CD1c-positive myeloid dendritic cell (primary cell): ENCODE results near the gene LCN12.
A peak's percentile ranks its signal among the peaks of the same experiment; 100 is the strongest.
"Not testable (repeated sequence)": the region's sequence is repeated elsewhere in the genome, so short reads cannot be mapped to it uniquely, and the experiment has no call there.

Source experiments
- DNase-seq: peaks from one replicate; pipeline ENCODE4 v3.0.0-alpha.2; 2016; ENCODE audit errors: extremely low spot score

LCN12 gene

DNA sequence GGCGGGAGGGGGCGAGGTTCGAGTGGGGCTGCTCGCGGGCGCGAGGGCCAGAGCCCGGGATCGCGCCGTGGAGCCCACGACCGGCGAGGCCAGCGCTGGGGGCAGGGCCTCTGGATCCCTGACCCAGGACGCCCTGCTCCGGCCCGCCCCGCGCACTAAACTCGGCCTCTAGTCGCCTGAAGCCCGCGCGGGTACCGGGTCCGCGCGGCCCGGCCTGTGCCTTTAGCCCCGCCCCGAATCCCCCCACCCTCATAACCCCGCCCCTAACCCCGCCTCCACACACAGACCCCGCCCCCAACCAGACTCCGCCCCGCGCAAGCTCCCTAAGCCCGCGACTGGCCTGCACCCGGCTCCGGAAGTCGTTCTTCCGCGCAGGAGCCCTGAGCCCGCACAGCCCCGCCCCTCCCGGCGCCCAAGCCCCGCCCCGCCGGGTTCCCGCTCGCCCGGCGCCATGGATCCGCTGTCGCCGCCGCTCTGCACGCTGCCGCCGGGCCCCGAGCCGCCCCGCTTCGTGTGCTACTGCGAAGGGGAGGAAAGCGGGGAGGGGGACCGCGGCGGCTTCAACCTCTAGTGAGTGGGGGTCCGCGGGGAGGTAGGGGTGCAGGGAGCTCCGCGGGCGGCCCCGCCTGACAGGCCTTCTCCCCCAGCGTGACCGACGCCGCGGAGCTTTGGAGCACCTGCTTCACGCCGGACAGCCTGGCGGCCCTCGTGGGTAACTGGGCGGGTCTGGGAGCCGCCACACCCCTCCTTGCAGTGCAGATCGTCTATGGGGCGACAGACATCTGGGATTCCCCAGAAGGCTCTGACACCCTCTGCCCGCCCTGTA lies 40.1 kb downstream of the LCN12 start, which contains the start of gene PAXX:
TSS of gene PAXX (plus strand) at position 430 of the 826 bp plus-strand sequence. CDS start at position 452, 22 bp downstream.
- peak; percentile 95 for DNase-seq

DNA sequence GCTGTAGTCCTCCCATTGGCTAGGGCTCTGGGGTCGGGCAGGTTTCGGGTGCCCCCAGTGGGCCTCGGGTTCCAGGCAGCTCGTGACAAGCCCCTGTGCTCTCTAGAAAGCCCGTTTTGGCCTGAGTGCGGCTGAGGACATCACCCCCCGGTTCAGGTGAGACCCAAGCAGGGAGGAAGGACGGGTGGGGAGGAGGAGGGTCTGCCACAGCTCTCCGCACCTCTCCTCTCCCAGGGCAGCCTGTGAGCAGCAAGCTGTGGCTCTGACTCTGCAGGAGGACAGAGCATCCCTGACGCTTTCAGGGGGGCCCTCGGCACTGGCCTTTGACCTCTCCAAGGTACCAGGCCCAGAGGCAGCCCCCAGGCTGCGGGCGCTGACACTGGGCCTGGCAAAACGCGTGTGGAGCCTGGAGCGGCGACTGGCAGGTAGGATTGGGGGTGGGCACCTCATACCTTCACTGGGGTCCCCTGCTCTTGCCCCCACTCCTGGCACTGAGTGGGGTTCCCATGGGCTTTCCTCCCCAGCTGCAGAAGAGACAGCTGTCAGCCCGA lies 40.8 kb downstream of the LCN12 start:
- no peak for DNase-seq

DNA sequence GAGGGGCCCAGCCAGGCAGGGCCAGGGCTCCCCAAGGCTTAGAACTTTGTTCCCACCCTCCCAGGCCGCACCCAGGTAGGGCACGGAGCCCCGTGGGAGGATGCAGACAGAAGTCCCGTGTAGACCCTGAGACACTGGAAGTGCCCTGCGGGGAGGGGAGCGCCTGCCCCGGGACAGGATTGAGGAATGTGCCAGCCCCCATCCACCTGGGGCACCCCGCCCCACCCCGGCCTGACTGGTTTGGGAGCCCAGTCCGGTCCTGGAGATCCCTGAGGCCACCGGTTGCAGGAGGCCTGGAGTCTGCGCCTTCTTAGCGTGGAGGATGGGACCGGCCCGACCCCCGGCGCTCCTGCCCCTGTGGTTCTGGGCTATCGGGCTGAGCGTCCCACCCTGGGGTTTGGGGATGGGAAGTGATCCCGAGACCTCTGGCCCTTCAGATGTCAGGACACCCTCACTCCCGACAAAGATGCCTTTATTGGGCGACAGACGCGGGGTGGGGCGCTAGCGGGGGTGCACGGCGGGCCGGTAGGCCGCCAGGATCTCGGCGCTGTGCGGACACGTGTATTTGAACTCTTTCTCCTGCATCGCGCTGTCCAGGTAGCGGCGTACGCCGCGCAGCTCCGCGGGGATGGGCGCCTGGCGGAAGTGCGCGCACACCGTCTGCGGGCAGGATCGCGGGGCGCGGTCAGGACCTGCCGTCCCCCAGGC lies 42.3 kb downstream of the LCN12 start:
- no peak for DNase-seq

DNA sequence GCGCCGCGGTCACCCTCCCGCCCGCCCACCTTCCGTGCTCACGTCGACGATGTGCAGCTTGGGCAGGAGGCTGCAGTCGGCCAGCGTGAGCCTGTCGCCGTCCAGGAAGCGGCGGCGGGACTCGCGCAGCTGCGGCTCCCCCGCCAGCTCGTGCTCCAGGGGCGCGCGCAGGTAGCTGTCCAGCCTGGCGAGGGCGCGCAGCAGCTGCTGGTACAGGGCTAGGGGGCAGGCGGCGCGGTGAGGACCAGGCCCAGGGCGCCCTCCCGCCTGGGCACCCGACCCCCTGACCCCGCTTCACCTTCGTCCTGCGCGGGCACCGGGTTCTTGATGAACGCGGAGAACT lies 42.8 kb downstream of the LCN12 start:
- DNase-seq, result no peak

DNA sequence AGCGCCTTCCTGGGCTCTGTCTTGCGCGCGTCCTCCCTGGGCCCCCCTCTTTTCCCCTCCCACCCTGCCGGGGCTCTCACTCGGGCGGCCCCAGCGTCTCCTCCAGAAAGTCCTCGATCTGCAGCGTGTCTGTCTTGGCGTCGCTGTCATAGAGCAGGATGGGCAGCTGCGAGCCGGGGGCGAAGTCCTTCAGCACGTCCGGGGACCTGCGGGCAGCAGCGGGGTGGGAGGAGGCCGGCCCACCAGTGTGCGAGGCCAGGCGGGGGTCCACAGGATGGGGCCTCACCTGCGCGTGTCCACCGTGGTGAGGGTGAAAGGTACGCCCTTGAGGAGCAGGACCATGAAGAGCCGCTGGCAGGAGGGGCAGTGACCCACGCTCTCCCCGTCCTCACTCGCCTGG lies 43.3 kb downstream of the LCN12 start:
- DNase-seq, result no peak

DNA sequence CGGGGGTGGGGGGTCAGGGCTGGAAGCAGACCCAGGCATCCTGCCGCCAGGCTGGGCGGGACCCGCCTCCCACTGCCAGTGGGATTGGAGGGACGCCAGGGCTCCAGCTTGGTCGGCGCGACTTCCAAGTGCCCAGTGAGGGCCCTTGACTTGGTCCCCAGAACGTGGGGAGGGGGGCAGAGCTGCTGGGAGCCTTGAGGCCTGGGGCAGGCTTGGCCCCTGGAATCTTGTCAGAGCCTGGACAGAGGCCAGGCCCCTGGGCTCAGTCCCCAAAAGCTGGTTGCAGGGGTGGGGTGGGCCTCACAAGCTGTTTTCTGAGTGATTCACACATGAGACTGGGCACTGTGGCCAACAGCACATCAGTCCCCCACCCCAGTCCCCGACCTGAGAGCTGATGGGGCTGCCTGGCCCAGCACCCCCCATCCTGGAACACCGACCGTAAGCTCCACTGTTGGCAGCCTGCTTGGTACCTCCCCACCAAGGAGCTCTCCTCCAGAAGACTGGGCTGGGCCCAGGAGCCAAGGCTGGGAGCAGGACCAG lies 43.8 kb downstream of the LCN12 start:
- no peak for DNase-seq

DNA sequence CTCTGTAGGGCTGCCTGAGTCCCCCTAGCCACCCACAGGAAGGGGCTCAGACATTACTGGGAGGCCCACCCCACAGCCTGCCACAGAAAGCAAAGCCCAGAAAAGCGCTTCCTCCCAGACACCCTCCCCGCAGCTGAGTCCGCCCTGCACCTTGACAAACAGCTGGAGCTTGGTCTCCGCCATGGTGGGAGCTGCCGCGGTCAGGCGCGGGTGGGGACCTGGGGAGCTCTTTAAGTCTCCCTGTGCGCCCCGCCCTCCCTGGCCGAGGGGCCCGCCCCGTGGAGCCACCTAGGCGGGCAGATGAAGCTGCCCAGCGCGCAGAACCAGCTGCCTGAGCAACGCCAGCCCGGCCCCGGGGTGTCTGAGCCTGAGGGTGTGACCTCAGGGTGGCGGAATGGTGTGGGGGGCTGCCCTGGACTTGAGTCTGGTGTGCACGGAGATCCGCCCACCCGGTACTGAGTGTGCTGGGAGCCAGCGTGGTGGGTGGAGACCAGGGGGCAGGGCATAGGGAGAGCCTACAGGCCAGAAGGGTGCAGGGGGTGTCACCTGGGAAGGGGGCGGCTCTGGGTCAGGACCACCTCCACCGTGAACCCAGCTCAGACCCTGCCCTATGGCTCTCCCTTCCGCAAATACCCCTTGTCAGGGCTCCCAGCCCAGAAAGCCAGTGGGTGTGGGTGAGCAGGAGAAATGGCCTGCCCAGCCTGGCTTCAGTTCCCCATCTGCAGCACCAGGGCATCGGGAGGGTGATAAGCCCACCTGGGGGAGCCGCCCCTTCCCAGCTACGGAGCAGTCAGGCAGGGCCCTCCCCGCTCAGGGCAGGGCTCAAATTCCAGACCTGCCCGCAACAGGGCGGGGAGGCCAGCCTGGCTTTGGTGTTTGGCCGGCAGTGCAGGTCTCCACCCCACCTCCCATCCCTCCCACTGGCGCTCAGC lies 44.6 kb downstream of the LCN12 start, which contains the start of gene CLIC3:
TSS of gene CLIC3 (minus strand) at position 208 of the 932 bp plus-strand sequence. CDS start at position 183, 25 bp downstream.
- peak; percentile 56 for DNase-seq

DNA sequence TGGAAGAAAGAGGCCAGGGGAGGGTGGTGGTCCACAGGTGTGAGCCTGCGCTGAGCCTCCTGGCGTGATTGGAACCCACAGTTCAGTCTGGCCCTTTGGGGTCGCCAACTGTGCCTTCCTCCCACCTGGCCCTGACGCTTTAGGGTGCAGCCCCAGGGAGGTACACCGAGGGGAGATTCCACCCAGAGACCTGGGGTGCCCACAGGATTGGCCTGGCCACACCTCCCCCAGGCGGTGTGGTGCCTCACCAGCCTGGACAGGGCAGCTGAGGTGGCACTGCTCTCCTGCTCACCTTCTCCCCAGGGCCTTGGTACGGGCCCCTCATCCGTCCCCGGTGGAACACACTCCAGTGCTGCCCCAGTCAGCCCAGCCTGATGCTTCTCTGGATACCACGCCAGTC lies 45.3 kb downstream of the LCN12 start:
- no peak for DNase-seq

DNA sequence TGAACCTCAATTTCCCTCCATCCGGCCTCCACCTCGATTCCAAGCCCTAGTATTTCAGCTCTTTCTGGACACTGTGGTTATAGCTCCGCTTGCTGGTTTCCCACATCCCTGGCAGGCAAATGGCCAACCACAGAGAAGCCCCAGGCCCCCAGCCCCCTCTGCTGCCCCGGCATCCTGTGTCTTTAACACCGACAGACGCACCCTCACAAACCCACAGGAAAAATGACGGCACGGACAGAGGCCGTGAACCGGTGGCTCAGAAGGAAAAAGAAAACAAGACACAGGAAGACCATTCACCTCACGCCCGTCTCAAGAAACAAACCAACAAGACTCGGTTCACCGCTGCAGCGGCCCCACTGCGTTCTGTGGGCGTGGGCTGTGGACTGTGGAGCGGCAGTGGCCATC lies 45.8 kb downstream of the LCN12 start:
- DNase-seq, result no peak

DNA sequence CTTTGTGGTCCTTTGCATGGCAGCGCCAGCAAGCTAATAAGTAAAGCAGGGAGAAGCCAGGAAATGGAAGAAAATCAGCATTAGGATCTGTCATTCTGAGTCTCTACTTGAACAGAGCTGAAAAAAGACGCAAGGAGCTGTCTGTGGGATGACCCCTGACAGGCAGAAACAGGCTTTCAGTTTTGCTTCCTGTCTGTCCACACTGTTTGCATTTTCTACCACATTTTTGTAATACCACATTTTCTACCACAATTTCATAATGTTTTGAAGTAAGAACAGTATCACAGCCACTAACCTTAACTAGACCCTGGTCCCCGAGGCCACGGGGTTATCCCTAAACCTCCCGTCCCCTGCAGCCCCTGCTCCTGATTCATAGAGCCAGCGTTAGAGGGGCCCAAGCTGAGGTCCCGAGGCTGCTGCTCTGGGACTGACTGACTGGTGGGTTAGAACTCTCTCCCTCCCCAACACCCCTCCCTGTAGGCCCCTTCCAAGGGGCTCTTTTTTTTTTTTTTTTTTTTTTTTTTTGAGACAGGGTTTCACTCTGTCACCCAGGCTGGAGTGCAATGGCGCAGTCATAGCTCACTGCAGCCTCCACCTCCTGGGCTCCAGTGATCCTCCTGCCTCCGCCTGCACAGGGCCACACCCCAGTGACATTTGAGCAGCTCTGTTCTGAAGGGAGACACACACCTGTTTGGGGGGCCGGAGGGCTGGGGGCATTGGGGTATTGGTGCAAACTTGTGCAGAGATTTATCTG lies 48.3 kb downstream of the LCN12 start:
- DNase-seq, result peak; percentile 72

DNA sequence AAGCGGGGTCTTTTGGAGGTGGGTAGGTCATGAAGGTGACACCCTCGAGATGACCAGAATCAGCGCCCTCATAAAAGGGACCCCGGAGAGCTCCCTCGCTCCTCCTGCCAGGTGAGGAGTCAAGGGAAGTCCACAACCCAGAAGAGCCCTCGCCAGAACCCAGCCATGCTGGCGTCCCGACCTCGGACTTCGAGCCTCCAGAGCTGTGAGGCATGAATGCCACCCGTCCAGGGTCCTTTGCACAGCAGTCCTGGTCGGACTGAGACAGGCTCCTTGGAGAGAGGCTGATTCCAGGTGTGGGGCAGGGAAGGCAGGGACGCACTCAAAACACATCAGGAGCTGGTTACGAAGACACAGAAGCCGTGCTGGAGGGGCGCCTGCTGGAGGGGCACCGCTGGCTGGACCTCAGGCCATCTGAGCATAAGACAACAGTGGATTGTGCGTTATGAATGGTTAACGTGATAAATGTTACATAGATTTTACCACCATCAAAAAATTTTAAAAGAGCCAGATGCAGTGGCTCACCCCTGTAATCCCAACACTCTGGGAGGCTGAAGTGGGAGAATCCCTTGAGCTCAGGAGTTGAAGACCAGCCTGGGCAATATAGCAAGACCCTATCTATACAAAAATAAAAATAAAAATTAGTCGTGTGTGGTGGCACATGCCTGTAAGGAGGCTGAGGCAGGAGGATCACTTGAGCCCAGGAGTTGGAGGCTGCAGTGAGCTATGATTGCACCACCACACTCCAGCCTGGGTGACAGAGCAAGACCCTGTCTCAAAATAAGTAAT lies 50.0 kb downstream of the LCN12 start:
- no peak for DNase-seq

DNA sequence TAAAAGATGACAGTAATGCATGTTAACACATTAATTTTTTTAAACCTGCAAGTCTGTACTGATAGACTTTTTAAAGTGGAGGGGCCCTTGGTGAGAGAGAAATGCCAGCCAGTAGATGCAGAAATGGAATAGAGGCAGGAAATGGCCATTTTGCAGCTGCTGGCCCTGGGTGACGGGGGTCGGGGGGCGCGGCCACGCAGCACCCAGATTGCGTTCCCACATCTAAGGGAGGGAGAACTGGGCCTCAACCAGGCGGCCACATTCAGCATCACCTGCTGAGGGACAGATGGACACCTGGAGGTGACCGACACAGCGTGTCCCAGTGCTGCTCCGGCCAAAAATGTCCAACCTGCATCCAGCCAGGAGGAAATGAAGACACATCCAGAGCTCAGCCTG lies 50.6 kb downstream of the LCN12 start:
- no peak for DNase-seq

DNA sequence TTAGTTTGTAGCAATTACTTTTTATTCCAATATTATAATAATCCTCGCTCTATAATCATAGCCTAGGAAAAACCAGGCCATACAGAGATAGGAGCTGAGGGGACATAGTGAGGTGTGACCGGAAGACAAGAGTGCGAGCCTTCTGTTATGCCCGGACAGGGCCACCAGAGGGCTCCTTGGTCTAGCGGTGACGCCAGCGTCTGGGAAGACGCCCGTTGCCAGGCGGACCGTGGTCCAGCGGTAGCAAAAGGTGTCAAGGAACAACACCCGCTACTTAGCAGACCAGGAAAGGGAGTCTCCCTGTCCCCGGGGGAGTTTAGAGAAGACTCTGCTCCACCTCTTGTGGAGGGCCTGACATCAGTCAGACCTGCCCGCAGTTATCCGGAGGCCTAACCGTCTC lies 52.2 kb downstream of the LCN12 start:
- not testable (repeated sequence) for DNase-seq
